NCI-H748 (cell line): ENCODE data around the gene TNP1.
A peak's percentile ranks its signal among the peaks of the same experiment; 100 is the strongest.

Experiments used
- DNase-seq: peaks from one replicate; lab custom pipeline; 2025; ENCODE audit not compliant: unreplicated experiment; lab: John Stamatoyannopoulos, UW

Gene TNP1

DNA sequence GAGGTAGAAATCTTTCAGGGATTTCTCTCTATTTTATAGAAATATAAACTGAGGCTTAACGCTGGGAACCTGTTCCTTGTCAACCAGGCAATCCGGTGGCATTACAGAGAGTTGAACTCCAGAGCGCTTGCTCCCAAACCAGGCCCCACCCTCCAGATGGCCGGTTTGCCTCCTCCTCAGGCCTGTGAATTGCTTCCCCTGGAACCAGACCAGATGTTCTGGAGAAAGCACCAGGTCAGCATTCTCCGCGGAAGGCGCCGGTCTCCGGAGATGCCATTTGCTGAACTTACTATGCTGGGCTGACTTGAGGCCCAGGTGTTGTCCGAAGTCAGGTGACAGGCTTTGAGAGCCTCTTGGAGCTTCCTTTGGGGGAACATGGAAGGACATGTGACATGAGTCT lies 17.2 kb downstream of the TNP1 start:
- DNase-seq: no peak

DNA sequence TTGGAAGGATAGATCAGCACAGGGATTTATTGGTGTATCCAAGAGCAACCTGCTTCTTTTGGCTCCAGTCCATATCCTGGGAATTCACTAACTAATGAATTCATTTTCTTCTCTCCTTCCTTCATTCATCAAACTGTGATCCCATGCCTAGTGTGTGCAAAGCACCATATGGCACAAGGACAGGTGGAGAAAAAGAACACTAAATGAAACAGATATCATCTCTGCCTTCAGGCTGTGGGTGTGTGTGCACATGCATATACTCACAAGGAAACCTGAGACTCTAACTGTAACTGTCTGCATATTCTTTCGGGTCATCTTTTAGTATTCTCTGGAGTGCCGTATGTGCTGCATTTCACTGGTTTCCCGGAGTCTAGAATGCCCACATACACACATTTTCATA lies 20.2 kb downstream of the TNP1 start:
- DNase-seq: no peak

DNA sequence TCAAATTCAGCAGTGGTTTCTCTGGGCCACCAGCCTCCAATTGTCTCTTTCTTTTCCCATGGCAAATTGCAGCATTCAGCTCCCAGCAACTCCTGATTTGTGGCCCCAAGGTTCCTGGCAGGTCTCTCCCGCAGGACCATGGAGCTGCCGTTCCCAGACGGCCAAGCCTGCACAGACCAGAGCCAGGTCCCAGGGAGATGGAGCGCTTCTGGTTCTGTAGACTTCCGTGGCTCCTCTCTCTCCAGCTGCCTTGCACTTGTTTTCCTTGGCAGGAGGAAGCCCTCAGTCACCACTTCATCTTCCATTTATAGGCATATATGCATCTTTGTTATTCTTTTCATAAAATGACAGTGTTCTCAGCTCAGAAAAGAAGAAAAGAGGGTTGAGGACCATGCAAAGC lies 21.7 kb downstream of the TNP1 start:
- DNase-seq: no peak

DNA sequence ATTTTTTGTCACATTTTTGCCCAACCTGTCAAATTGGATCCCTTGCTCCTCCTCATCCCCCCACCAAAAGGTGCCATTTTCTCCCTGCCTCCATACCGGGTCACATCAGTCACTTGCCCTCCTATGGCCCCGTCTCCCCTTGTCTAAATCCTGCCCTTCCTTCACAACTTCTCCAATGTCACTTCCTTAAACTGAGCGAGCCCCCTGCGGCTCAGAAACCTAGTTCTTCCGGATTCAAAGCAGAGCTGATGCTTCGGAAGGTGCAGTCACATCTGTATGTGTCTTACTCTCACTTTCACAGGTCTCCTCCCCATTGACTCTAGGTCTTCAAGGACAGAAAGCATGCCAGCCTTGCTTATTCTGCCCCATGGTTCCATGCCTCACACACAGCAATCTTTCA lies 22.1 kb downstream of the TNP1 start:
- DNase-seq: no peak

DNA sequence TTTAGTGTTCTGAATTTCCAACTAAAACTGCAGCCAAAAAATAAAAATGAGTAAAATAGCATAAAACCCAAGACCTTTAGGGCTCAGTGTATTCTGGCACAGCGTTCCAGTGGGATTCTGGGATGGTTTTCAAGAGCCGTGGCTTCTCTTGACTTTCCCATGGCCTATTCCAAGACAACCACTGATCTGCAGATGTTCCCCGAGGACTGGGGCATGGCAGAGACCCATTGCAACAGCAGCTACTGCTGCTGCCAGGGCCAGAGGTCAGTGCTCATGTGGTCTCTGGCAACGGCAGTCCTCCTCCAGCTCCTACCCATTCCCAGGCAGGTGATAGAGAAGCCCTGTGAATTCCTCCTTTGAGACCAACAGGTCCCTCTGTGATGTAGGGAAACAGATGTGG lies 26.8 kb downstream of the TNP1 start:
- no peak for DNase-seq

DNA sequence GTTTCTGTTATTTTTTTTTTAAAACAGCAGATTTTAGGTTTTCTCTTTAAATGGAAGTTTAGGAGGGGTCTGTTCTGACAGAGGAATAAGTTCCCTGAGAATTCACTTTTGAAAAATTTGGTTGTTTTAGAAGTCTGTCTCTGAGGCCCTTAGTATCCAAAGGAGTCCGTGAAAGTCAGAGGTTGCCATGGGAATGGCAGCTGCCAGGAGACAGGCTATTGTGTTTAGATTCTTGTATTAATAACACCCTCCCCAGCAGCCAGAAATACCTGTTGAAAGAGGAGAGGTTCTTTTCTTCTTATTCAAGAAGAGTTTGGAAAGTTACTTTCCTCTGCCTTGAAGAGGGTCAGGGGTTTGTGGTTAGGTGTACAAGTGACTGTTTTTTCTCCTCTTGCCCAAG lies 29.5 kb downstream of the TNP1 start:
- DNase-seq: peak; percentile 75

DNA sequence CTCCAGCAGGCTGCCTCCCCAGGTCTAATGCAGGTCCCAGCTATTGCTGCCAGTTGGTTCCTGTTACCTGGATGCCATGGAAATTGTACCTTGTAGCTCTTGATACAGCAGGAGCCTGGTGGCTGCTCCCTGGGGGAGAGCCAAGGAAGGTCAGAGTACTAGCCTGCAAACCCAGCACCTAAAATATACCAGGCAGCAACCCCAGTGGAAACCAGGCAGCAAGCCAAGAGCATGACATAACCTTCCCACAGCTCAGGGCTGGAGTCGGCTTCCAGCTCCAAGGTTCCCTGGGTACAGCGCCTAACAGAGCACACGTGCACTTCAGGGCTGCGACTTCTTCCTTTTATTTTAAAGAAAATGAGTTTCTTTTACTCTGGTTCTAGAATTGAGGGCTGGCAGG lies 30.3 kb downstream of the TNP1 start:
- DNase-seq: peak; percentile 28

DNA sequence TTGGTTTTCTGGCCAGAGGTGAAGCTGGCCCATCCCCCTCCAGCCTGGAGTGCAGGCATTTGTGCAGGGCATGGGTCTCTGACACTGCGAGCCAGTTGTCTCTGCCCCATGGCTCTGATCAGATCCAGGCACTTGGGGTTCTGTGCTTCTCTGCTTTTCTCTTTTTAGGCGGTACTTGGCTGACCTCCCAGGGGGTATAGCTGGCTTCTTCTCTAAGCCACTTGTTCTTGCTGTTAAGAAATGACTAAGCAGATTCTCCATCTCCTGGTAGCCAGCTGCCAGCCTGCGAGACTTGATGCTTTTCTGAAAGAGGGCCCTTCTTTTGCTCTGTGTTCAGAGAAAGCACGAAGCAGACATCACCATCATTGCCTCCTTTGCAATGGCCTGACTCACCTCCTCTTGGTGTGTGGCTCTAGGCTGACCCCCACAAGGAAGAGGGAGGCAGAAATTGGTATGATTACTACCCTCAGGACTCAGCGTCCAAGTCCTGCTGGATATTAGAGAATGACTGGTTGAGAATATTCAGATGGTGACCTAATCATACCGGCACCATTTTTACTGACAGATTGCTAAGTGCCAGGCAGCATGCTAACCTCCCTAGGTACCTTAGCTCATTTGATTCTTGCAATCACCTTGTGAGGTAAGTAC lies 32.7 kb downstream of the TNP1 start:
- DNase-seq: no peak

DNA sequence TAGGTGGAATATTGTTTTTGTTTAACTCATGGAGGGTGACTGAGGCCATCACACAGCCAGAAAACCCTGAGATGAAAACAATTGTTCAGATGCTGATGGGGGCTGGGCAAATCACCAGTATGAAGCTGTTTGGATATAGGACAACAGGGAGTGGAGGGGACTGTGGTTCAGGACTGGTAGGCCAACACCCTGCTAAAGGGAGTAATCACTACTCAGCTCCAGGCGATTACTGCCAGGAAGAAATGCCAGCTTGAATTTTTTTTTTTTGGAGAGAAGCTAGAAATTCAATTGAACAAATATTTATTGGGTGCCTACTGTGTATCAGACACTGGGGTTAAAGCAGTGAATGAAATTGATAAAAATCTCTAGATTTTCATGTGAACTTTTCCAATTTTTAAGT lies 37.4 kb downstream of the TNP1 start:
- DNase-seq: no peak

DNA sequence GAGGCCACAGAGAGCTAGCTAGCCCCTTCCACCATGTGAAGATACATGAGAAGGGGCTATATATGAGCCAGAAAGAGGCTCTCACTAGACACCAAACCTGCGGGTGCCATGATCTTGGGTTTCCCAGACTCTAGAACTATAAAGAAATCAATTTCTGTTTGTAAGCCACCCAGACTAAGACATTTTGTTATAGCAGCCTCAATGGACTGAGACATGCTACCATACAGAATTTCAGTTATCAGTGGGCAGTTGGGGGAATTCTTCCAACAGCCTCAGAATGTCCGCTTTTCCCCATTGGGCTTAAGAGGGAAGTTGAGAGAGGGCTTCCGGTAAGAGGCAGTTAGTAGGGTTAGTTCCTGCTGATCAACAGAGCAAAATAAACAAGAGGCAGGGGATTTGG lies 39.2 kb downstream of the TNP1 start:
- no peak for DNase-seq

DNA sequence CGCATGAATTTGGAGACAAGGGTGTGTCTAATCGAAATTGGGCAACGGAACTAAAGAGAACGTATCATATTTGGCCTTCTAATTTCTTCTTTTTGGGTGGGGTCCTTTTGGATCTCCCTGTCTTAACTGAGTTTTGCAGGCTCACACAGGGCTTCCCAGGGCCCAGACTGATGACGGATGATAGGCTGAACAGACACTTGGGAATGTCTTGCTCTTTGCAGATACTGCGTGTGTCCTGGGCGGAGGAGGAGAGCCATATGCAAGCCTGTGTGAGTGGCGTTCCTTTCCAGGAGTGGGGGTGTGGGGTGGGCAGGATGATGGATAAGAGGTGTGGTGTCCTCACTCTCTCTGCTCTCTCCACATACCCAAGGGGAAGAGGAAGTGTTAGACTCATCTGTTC lies 40.1 kb downstream of the TNP1 start:
- no peak for DNase-seq

DNA sequence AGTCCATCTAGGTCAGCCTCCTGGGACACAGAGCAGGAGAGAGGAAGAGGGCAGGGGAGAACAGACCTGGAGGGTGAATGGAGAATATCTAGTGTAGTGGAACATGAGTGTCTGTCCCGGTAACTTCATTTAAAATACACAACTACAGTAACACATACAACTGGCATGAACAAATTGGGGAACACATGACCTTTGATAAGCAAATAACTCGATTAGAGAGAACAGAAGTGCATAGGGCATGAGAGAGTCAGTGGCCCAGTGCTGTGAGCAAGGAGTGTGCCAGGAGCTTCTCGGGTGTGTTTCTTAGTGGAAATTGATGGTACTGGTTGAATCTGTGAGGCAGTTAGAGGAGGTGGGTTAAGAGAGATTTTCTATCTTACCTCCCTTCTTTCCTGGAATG lies 40.8 kb downstream of the TNP1 start:
- DNase-seq: no peak

DNA sequence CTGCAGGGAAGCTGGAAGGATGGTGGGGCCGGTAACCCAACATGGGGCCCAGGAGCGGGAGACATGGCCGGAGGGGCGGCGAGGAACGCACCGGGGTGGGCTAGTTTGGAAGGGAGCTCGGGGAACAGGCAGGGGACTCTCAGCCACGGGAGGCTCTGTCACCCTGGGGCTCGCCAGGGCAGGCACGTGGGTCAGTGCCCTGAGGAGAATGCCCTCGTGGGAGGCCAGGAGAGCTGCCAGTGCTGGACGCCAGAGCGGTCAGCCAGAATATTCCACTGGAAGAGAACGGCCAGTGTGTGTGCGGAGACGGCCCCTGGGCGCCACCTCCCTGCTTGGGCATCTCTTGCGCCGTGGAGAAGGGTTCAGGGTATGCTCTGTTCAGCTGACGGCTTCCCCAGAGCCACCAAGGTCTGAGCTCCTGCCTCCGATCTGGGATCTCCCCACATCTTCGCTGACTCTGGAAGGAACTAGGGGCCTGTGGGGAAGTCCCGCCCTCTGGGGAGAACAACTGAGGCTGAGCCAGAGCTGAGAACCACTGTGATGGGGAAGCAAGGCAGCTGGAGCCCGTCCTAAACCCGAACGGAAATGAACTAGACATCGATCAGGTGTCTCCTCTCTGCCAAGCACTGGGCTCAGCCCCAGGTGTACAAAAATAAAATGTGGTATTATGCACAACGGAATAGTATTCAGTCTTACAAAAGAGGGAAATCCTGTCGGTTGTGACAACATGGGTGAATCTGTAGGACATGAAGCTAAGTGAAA lies 49.3 kb downstream of the TNP1 start:
- no peak for DNase-seq
